Measurements from ENCODE around the gene CTH.
A peak's percentile ranks its signal among the peaks of the same experiment; 100 is the strongest.
"Not testable (repeated sequence)": the region's sequence is repeated elsewhere in the genome, so short reads cannot be mapped to it uniquely, and the experiment has no call there.

CTH gene

DNA sequence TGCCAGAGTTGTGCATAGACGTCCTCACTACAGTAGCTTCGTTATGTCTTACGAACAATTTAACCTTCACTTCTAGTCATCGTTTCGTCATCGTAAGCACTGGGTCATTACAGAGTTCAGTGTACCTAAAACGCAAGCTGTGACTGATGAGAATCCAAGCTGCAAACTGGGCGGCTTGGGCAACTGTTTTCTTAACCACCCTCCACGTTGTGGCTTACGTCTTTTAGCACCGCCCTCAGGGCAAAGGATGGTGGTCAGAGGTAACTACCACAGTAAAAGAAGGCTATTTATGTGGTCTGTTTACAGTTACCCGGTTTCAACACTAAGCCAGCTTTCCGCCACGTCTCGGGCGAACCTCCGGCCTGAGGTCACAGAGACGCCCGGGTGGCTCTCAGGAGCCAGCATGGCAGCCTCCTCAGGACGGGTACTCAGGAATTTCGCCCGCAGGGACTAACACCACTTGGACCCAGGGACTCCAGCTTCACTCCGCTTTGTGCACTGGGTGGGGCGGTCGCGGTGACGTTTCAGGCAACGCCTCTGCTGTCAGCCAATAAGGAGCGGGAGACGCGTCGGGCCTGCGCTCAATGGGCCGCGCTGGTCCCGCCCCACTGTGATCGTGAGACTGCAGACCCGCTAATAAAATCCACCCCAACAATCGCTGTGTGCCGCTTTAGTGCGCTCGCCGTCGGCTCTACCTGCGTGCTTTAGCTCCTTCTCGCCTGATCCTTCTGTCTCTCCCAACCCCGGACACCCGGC, at the start of gene CTH:
CTH (plus strand) TSS at position 665 of the 756 bp plus-strand sequence. CDS start 148 bp downstream, outside the sequence.
- H3K9me3 ChIP-seq (ENCODE audit: control insufficient read depth, low read depth, low read length): no peaks in the 10 kb centered on the region
- H3K36me3 ChIP-seq (ENCODE audit: control insufficient read depth, low read depth, low read length): no peaks in the 10 kb centered on the region
- peak within 1 kb of the TSS; percentile 99 for H3K27ac ChIP-seq (ENCODE audit: low read length)
- peak within 1 kb of the TSS; percentile 98 for H3K4me3 ChIP-seq (ENCODE audit: low read length)
- H3K4me1 ChIP-seq (ENCODE audit: control insufficient read depth, low read depth, low read length): peaks cover 10% of the 10 kb centered on the region
- H3K27me3 ChIP-seq (ENCODE audit: control insufficient read depth, insufficient read depth, low read length): no peaks in the 10 kb centered on the region
- H3K9ac ChIP-seq (ENCODE audit: low read length): peak within 1 kb of the TSS; percentile 88

DNA sequence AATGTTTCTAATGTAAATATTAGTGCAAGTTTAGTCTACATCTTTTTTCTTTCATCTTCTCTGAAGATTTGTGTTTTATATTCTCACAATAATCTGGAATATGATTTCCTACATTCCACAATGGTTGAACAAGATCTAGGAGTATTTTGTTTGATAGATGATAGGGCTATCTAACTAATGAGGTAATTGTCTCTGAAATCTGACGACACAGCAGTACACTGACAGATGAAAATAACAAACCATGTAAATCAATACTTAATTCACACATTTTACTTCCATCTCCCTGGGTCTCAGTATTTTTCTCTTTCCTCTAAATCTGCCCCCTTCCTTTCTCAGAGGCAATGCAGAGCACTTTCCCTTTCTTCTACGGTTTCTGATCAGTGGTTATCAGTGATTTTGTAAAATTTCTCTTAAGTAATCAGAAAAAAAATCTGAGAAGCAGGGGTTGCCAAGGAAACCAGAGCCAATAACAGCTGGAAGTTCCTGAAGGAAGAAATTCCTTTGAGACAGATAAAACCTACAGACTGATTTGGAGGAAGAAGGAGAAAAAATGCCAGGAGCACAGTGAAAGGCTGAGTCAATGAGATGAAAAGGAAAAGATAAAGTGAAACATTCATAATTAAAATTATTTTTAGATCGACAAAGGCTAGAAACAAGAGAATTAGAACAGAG, 49.2 kb upstream of the CTH start:
- H3K36me3 ChIP-seq (ENCODE audit: control insufficient read depth, low read depth, low read length): no peaks in the 10 kb centered on the region
- H3K27me3 ChIP-seq (ENCODE audit: control insufficient read depth, insufficient read depth, low read length): no peaks in the 10 kb centered on the region
- H3K4me3 ChIP-seq (ENCODE audit: low read length): no peak overlapping the region
- peaks cover 5% of the 10 kb centered on the region for H3K4me1 ChIP-seq (ENCODE audit: control insufficient read depth, low read depth, low read length)
- peak overlapping the region; percentile 34 for H3K9ac ChIP-seq (ENCODE audit: low read length)
- H3K9me3 ChIP-seq (ENCODE audit: control insufficient read depth, low read depth, low read length): no peaks in the 10 kb centered on the region
- H3K27ac ChIP-seq (ENCODE audit: low read length): peak overlapping the region; percentile 50

DNA sequence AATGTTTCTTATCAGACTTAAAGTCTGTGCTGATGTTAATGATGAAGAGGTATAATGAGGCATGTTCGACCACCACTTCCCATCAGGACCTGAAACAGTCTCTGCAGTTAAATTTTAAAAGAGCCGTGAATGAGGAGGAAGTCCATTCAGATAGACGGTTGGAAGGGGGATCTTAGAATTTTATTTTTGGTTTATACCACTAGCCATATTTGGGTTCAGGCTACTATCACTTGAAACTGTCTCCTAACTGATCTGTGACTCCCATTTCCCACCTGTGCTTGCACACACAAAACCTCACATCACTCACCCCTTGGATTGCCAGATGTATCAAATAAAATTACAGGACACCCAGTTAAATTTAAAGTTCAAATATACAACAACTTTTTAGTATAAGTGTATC, 46.6 kb upstream of the CTH start:
- no peak overlapping the region for H3K9ac ChIP-seq (ENCODE audit: low read length)
- H3K4me1 ChIP-seq (ENCODE audit: control insufficient read depth, low read depth, low read length): peaks cover 5% of the 10 kb centered on the region
- no peaks in the 10 kb centered on the region for H3K36me3 ChIP-seq (ENCODE audit: control insufficient read depth, low read depth, low read length)
- no peak overlapping the region for H3K4me3 ChIP-seq (ENCODE audit: low read length)
- H3K27ac ChIP-seq (ENCODE audit: low read length): no peak overlapping the region
- no peaks in the 10 kb centered on the region for H3K9me3 ChIP-seq (ENCODE audit: control insufficient read depth, low read depth, low read length)
- no peaks in the 10 kb centered on the region for H3K27me3 ChIP-seq (ENCODE audit: control insufficient read depth, insufficient read depth, low read length)

DNA sequence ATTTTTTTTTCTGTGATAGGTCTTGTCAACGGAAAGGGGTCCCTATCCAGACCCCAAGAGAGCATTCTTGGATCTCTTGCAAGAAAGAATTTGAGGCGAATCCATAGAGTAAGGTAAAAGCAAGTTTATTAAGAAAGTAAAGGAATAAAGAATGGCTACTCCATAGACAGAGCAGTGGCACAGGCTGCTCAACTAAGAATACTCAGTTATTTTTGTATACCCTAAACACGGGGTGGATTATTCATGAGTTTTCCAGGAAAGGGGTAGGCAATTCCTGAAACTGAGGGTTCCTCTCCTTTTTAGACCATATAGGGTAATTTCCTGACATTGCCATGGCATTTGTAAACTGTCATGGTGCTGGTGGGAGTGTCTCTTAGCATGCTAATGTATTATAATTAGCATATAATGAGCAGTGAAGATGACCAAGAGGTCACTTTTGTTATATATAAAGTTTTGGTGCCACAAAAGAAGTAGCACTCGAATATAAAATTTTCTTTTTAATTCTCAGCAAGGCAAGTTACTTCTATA, 44.6 kb upstream of the CTH start:
- H3K27ac ChIP-seq (ENCODE audit: low read length); H3K27me3 ChIP-seq (ENCODE audit: control insufficient read depth, insufficient read depth, low read length); H3K9me3 ChIP-seq (ENCODE audit: control insufficient read depth, low read depth, low read length); H3K9ac ChIP-seq (ENCODE audit: low read length); H3K4me1 ChIP-seq (ENCODE audit: control insufficient read depth, low read depth, low read length); H3K36me3 ChIP-seq (ENCODE audit: control insufficient read depth, low read depth, low read length); H3K4me3 ChIP-seq (ENCODE audit: low read length): not testable (repeated sequence)

DNA sequence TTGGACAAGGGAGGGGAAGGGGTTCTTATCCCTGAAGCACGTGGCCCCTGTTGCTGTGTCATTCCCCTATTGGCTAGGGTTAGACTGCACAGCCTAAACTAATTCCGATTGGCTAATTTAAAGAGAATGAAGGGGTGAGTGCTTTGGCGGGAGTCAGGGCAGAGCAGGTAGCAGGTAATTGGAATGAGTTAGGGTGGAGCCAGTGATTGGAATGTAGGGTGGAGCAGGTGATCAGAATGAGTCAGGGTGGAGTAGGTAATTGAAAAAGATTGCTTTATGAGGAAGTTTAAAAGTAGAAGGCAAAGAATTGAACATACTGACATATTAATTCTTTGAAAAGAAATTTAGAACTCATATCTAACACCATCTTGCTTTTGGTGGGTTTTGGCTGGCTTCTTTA, 44.1 kb upstream of the CTH start:
- H3K36me3 ChIP-seq (ENCODE audit: control insufficient read depth, low read depth, low read length); H3K4me1 ChIP-seq (ENCODE audit: control insufficient read depth, low read depth, low read length); H3K27me3 ChIP-seq (ENCODE audit: control insufficient read depth, insufficient read depth, low read length); H3K4me3 ChIP-seq (ENCODE audit: low read length); H3K27ac ChIP-seq (ENCODE audit: low read length); H3K9me3 ChIP-seq (ENCODE audit: control insufficient read depth, low read depth, low read length); H3K9ac ChIP-seq (ENCODE audit: low read length): not testable (repeated sequence)

DNA sequence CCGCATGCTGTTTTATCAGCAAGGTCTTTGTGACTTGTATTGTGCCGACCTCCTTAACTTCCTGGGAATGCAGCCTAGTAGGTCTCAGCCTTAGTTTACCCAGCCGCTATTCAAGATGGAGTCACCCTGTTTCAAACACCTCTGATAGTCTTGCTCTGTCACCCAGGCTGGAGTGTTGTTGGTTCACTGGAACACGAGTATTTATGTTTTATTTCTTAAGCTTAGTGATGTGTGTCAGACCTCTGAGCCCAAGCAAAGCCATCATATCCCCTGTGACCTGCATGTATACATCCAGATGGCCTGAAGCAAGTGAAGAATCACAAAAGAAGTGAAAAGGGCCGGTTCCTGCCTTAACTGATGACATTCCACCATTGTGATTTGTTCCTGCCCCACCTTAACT, 43.7 kb upstream of the CTH start:
- H3K27ac ChIP-seq (ENCODE audit: low read length); H3K36me3 ChIP-seq (ENCODE audit: control insufficient read depth, low read depth, low read length): not testable (repeated sequence)

DNA sequence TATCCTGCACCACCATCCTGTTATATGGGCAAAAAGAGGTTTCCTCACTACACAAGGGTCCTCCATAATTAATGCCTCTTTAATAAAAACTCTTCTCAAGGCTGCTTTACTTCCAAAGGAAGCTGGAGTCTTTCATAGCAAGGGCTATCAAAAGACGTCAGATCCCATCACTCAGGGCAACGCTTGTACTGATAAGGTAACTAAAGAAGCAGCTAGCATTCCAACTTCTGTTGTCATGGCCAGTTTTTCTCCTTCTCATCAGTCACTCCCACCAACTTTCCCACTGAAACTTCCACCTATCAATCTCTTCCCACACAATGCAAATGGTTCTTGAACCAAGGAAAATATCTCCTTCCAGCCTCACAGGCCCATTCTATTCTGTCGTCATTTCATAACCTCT, 39.5 kb upstream of the CTH start:
- not testable (repeated sequence) for H3K27ac ChIP-seq (ENCODE audit: low read length); H3K9me3 ChIP-seq (ENCODE audit: control insufficient read depth, low read depth, low read length); H3K4me1 ChIP-seq (ENCODE audit: control insufficient read depth, low read depth, low read length); H3K27me3 ChIP-seq (ENCODE audit: control insufficient read depth, insufficient read depth, low read length); H3K36me3 ChIP-seq (ENCODE audit: control insufficient read depth, low read depth, low read length); H3K9ac ChIP-seq (ENCODE audit: low read length); H3K4me3 ChIP-seq (ENCODE audit: low read length)

More for the DNA sequence above, 43.7 kb upstream of the CTH start:
- not testable (repeated sequence) for H3K9me3 ChIP-seq (ENCODE audit: control insufficient read depth, low read depth, low read length); H3K4me1 ChIP-seq (ENCODE audit: control insufficient read depth, low read depth, low read length); H3K9ac ChIP-seq (ENCODE audit: low read length); H3K27me3 ChIP-seq (ENCODE audit: control insufficient read depth, insufficient read depth, low read length); H3K4me3 ChIP-seq (ENCODE audit: low read length)

DNA sequence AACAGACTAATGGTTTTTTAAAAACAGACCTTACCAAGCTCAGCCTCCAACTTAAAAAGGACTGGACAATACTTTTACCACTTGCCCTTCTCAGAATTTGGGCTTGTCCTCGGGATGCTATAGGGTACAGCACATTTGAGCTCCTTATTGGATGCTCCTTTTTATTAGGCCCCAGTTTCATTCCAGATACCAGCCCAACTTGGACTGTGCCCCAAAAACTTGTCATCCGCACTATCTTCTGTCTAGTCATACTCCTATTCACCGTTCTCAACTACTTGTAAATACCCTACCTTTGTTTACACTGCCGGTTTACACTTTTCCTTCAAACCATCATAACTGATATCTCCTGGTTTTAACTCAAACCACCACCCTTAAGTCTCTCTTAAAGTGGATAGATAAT, 38.6 kb upstream of the CTH start:
- no peaks in the 10 kb centered on the region for H3K9me3 ChIP-seq (ENCODE audit: control insufficient read depth, low read depth, low read length)
- H3K27me3 ChIP-seq (ENCODE audit: control insufficient read depth, insufficient read depth, low read length): no peaks in the 10 kb centered on the region
- no peaks in the 10 kb centered on the region for H3K36me3 ChIP-seq (ENCODE audit: control insufficient read depth, low read depth, low read length)
- H3K4me3 ChIP-seq (ENCODE audit: low read length): no peak overlapping the region
- peaks cover 4% of the 10 kb centered on the region for H3K4me1 ChIP-seq (ENCODE audit: control insufficient read depth, low read depth, low read length)
- no peak overlapping the region for H3K9ac ChIP-seq (ENCODE audit: low read length)
- no peak overlapping the region for H3K27ac ChIP-seq (ENCODE audit: low read length)

DNA sequence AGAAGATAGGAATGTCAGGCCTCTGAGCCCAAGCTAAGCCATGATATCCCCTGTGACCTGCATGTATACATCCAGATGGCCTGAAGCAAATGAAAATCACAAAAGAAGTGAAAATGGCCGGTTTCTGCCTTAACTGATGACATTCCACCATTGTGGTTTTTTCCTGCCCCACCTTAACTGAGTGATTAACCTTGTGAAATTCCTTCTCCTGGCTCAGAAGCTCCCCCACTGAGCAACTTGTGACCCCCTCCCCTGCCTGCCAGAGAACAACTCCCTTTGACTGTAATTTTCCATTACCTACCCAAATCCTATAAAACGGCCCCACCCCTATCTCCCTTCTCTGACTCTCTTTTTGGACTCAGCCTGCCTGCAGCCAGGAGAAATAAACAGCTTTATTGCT, 37.5 kb upstream of the CTH start:
- H3K4me3 ChIP-seq (ENCODE audit: low read length); H3K9ac ChIP-seq (ENCODE audit: low read length); H3K4me1 ChIP-seq (ENCODE audit: control insufficient read depth, low read depth, low read length); H3K27ac ChIP-seq (ENCODE audit: low read length); H3K36me3 ChIP-seq (ENCODE audit: control insufficient read depth, low read depth, low read length); H3K9me3 ChIP-seq (ENCODE audit: control insufficient read depth, low read depth, low read length); H3K27me3 ChIP-seq (ENCODE audit: control insufficient read depth, insufficient read depth, low read length): not testable (repeated sequence)

DNA sequence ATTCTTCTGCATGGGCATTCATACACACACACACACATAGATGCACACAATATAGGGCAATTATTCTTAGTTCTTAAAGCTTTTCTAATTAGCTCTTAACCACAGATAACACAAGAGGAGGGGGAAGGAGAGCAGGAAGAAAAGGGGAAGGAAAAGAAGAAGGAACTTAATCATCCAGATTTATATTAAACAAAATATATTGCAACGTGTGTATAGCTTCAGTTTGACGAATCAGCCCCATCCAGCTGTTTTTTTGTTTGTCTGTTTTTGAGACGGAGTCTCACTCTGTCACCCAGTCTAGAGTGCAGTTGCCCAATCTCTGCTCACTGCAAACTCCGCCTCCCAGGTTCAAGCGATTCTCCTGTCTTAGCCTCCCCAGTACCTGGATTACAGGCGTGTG, 34.9 kb upstream of the CTH start:
- H3K27me3 ChIP-seq (ENCODE audit: control insufficient read depth, insufficient read depth, low read length): no peaks in the 10 kb centered on the region
- no peak overlapping the region for H3K9ac ChIP-seq (ENCODE audit: low read length)
- no peaks in the 10 kb centered on the region for H3K9me3 ChIP-seq (ENCODE audit: control insufficient read depth, low read depth, low read length)
- H3K4me1 ChIP-seq (ENCODE audit: control insufficient read depth, low read depth, low read length): peaks cover 4% of the 10 kb centered on the region
- no peak overlapping the region for H3K4me3 ChIP-seq (ENCODE audit: low read length)
- H3K36me3 ChIP-seq (ENCODE audit: control insufficient read depth, low read depth, low read length): no peaks in the 10 kb centered on the region
- H3K27ac ChIP-seq (ENCODE audit: low read length): no peak overlapping the region

DNA sequence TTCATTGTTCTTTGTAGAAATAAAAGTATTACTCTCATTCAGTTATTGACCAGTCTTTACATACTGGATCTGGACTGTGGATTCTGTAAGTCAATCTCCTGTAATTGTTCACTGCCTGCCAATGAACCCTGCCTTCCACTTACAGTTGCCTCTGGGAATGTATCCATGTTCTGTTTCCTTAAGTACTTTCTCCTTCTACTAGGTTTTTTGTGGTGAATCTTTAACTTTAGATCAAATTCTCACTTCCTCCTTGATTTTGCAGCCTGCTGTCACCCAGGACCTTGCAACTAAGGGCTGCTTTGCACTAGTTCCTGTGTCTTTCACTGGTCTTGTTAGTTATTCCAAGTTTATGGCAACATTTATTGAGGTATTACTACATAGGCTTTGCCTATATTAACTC, 28.4 kb upstream of the CTH start:
- Histone ChIP-seq H3K4me3 (ENCODE audit: low read length) (no peak overlapping the region), H3K27ac (ENCODE audit: low read length) (no peak overlapping the region), H3K27me3 (ENCODE audit: control insufficient read depth, insufficient read depth, low read length) (no peaks in the 10 kb centered on the region), H3K9me3 (ENCODE audit: control insufficient read depth, low read depth, low read length) (no peaks in the 10 kb centered on the region), H3K36me3 (ENCODE audit: control insufficient read depth, low read depth, low read length) (no peaks in the 10 kb centered on the region), H3K9ac (ENCODE audit: low read length) (no peak overlapping the region), H3K4me1 (ENCODE audit: control insufficient read depth, low read depth, low read length) (no peaks in the 10 kb centered on the region)

DNA sequence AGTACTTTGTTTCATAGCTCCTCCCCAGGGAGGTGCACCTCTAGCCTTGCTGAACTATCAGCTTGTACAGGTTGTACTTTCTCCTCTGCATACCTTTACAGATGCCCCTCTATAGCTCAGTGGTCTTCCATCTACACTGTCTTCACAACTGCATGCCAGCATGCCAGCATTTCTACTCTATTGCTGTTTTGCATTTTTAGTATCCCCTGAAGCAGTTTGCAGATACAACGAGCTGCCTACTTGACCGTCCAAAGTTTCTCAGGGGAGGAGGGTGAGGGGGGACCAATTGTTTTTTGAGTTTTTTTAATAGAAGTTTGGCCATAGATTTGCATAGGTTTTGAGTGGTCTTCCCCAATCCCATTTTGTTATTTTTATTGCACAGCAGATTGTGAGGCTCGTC, 27.6 kb upstream of the CTH start:
- no peak overlapping the region for H3K4me3 ChIP-seq (ENCODE audit: low read length)

More for the DNA sequence above, 27.6 kb upstream of the CTH start:
- Histone ChIP-seq H3K9me3 (ENCODE audit: control insufficient read depth, low read depth, low read length) (no peaks in the 10 kb centered on the region), H3K36me3 (ENCODE audit: control insufficient read depth, low read depth, low read length) (no peaks in the 10 kb centered on the region), H3K9ac (ENCODE audit: low read length) (no peak overlapping the region), H3K27me3 (ENCODE audit: control insufficient read depth, insufficient read depth, low read length) (no peaks in the 10 kb centered on the region), H3K4me1 (ENCODE audit: control insufficient read depth, low read depth, low read length) (no peaks in the 10 kb centered on the region), H3K27ac (ENCODE audit: low read length) (no peak overlapping the region)
